Measurements from ENCODE around the gene CITED2. TPM values are rescaled to one million over a fixed set of nuclear protein-coding genes. Genes with fewer than 3 reads are reported as not detected.

Gene CITED2
- total RNA-seq, 1 donor = 223 TPM

GRCh38 chr6:139409026-139409425 lies 34.6 kb upstream of the CITED2 start:
- TF ChIP-seq CTCF (IDR thresholded peaks at IDR 0.05; ENCODE audit: extremely low read depth, low read depth, low read length) = no peak
- H3K4me3 ChIP-seq (ENCODE audit: insufficient read depth, low read length) = peak overlapping the region; percentile 17
- H3K27ac ChIP-seq (ENCODE audit: low read depth, low read length) = peak overlapping the region; percentile 95
- DNase-seq (ENCODE audit: insufficient read length, low spot score, missing footprints) = peak; percentile 89
- H3K36me3 ChIP-seq (ENCODE audit: insufficient read depth, low read length) = no peaks in the 10 kb centered on the region
- no peaks in the 10 kb centered on the region for H4K20me1 ChIP-seq (ENCODE audit: insufficient read depth, low read length)
- H3K4me2 ChIP-seq (ENCODE audit: insufficient read depth, low read length) = peak overlapping the region; percentile 61
- peaks cover 30% of the 10 kb centered on the region for H3K4me1 ChIP-seq (ENCODE audit: insufficient read depth, low read length)
- H3K79me2 ChIP-seq (ENCODE audit: insufficient read depth, low read length) = no peaks in the 10 kb centered on the region
- H3K27me3 ChIP-seq (ENCODE audit: insufficient read depth, low read length) = no peaks in the 10 kb centered on the region
- H2AFZ ChIP-seq (ENCODE audit: low read length) = no peak overlapping the region
- no peaks in the 10 kb centered on the region for H3K9me3 ChIP-seq (ENCODE audit: low read depth, low read length)

GRCh38 chr6:139407718-139408222 lies 33.3 kb upstream of the CITED2 start:
- peak; percentile 87 for DNase-seq (ENCODE audit: insufficient read length, low spot score, missing footprints)
- Histone ChIP-seq H3K36me3 (ENCODE audit: insufficient read depth, low read length) (no peaks in the 10 kb centered on the region), H2AFZ (ENCODE audit: low read length) (no peak overlapping the region), H3K9me3 (ENCODE audit: low read depth, low read length) (no peaks in the 10 kb centered on the region), H3K27me3 (ENCODE audit: insufficient read depth, low read length) (no peaks in the 10 kb centered on the region), H4K20me1 (ENCODE audit: insufficient read depth, low read length) (no peaks in the 10 kb centered on the region), H3K4me2 (ENCODE audit: insufficient read depth, low read length) (peak overlapping the region; percentile 61), H3K4me1 (ENCODE audit: insufficient read depth, low read length) (peaks cover 39% of the 10 kb centered on the region), H3K27ac (ENCODE audit: low read depth, low read length) (peak overlapping the region; percentile 95), H3K79me2 (ENCODE audit: insufficient read depth, low read length) (no peaks in the 10 kb centered on the region), H3K4me3 (ENCODE audit: insufficient read depth, low read length) (no peak overlapping the region)
- TF ChIP-seq CTCF (IDR thresholded peaks at IDR 0.05; ENCODE audit: extremely low read depth, low read depth, low read length) = no peak

GRCh38 chr6:139406577-139407343 lies 32.3 kb upstream of the CITED2 start:
- H3K27me3 ChIP-seq (ENCODE audit: insufficient read depth, low read length) = no peaks in the 10 kb centered on the region
- peak overlapping the region; percentile 95 for H3K27ac ChIP-seq (ENCODE audit: low read depth, low read length)
- H2AFZ ChIP-seq (ENCODE audit: low read length) = no peak overlapping the region
- no peak overlapping the region for H3K4me3 ChIP-seq (ENCODE audit: insufficient read depth, low read length)
- peaks cover 44% of the 10 kb centered on the region for H3K4me1 ChIP-seq (ENCODE audit: insufficient read depth, low read length)
- H3K79me2 ChIP-seq (ENCODE audit: insufficient read depth, low read length) = no peaks in the 10 kb centered on the region
- peak overlapping the region; percentile 15 for H3K4me2 ChIP-seq (ENCODE audit: insufficient read depth, low read length)
- H4K20me1 ChIP-seq (ENCODE audit: insufficient read depth, low read length) = no peaks in the 10 kb centered on the region
- no peak for TF ChIP-seq CTCF (IDR thresholded peaks at IDR 0.05; ENCODE audit: extremely low read depth, low read depth, low read length)
- no peaks in the 10 kb centered on the region for H3K36me3 ChIP-seq (ENCODE audit: insufficient read depth, low read length)
- DNase-seq (ENCODE audit: insufficient read length, low spot score, missing footprints) = peak; percentile 55
- H3K9me3 ChIP-seq (ENCODE audit: low read depth, low read length) = no peaks in the 10 kb centered on the region

GRCh38 chr6:139402876-139403386 lies 28.5 kb upstream of the CITED2 start:
- Histone ChIP-seq H3K9me3 (ENCODE audit: low read depth, low read length) (no peaks in the 10 kb centered on the region), H3K36me3 (ENCODE audit: insufficient read depth, low read length) (no peaks in the 10 kb centered on the region), H3K27me3 (ENCODE audit: insufficient read depth, low read length) (no peaks in the 10 kb centered on the region), H3K4me2 (ENCODE audit: insufficient read depth, low read length) (peak overlapping the region; percentile 46), H2AFZ (ENCODE audit: low read length) (peak overlapping the region; percentile 13), H3K4me1 (ENCODE audit: insufficient read depth, low read length) (peaks cover 30% of the 10 kb centered on the region), H3K79me2 (ENCODE audit: insufficient read depth, low read length) (no peaks in the 10 kb centered on the region), H3K4me3 (ENCODE audit: insufficient read depth, low read length) (no peak overlapping the region), H3K27ac (ENCODE audit: low read depth, low read length) (peak overlapping the region; percentile 93), H4K20me1 (ENCODE audit: insufficient read depth, low read length) (no peaks in the 10 kb centered on the region)
- TF ChIP-seq CTCF (IDR thresholded peaks at IDR 0.05; ENCODE audit: extremely low read depth, low read depth, low read length) = no peak
- DNase-seq (ENCODE audit: insufficient read length, low spot score, missing footprints) = peak; percentile 91

All from osteoblast (primary cell).